Measurements from ENCODE around the gene STAT2.
"Not testable (repeated sequence)": the region's sequence is repeated elsewhere in the genome, so short reads cannot be mapped to it uniquely, and the experiment has no call there.

The STAT2 gene

GRCh38 chr12:56361487-56362129, 1.7 kb upstream of the STAT2 start:
- DNase-seq (ENCODE audit: low spot score), result no peak

GRCh38 chr12:56358836-56359532, 923 bp downstream of the STAT2 start:
- DNase-seq (ENCODE audit: low spot score), result no peak

DNA sequence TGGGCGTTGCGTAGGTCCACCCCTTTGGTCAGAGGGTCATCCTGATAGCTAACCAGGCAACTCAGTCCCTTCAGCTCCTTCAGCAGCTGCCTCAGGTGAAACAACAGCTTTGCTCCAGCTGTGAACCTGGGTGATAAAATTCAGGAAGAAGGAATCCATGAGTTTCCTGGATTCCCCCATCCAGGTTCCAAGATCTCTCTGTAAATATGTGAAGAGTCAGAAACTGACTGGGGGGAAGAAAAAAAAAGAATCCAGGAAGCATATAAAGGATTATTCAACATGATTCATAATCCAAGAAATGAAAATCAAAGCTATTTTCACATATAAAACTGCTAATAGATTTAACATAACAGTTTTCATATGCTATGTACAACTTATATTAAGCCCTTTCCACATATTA, 8.6 kb downstream of the STAT2 start:
- DNase-seq (ENCODE audit: low spot score), result no peak

DNA sequence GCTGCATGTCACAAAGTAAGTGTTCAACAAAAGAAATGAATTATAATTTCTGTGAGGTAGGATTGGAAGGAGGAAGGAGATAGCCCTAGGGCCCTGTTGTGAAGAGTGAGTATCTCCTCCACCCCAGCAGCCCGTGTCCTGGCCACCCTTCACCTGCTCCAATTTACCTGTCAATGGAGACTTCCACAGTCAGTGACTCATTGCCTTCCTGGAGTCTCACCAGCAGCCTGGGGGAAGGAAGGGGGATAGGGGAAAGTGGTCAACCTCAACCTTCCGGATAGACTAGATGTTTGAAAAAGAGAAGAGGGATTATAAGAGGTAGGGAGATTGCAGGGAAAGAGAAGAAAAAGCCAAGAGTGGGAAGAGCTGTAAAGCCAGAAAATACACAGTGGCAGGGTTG, 9.2 kb downstream of the STAT2 start:
- DNase-seq (ENCODE audit: low spot score), result no peak

DNA sequence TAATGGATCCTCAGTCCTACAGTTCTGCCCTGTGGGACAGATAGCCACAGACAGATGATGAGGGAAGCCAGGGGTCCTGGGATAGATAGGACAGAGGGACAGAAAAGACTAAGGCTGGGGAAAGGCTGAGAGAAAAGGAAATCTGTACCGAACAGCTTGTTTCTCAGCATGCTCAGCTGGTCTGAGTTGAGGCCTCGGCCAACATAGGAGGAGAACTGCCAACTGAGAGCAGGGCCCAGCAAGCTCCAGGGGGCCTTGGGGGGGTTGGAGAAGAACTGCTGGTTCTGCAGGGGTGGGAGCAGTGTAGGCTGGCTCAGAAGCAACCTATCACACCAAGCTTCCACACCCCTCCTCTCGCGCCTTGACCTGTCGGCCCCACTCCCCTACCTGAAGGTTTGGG, 11.1 kb downstream of the STAT2 start:
- no peak for DNase-seq (ENCODE audit: low spot score)

- DNase-seq (ENCODE audit: low spot score), result not testable (repeated sequence)
Observed at GRCh38 chr12:56347255-56347654, 12.7 kb downstream of the STAT2 start.

DNA sequence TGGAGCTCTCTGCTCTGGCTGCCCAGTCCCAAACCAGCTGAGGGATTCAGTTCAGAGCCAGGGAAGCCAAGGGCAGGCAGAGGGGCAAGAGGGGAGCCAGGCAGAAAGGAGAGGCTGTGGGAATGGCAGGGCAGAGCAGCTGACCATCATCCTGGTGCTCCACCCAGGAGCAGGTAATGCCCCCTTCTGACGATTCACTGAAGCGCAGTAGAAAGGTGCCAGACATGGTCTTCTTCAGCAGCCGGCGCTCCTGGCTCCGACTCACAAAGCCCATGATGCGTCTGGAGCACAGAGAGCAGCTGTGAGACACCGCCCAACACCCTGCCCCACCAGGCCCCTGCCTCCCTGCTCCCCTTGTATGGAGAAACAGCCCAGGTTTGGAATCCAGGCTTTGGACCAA, 13.2 kb downstream of the STAT2 start:
- DNase-seq (ENCODE audit: low spot score), result no peak

DNA sequence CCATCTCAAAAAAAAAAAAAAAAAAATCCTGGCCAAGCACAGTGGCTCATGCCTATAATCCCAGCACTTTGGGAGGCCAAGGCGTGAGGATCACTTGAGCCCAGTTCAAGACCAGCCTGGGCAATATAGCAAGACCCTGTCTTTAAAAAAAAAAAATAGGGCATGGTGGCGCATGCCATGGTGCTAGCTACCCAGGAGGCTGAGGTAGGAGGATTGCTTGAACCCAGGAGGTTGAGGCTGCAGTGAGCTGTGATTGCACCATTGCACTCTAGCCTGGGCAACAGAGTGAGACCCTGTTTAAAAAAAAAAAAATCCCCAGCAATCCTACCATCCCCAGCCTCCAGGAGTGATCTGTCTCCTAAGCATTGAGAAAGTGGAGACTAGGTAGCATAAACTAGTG, 17.6 kb downstream of the STAT2 start:
- not testable (repeated sequence) for DNase-seq (ENCODE audit: low spot score)

DNA sequence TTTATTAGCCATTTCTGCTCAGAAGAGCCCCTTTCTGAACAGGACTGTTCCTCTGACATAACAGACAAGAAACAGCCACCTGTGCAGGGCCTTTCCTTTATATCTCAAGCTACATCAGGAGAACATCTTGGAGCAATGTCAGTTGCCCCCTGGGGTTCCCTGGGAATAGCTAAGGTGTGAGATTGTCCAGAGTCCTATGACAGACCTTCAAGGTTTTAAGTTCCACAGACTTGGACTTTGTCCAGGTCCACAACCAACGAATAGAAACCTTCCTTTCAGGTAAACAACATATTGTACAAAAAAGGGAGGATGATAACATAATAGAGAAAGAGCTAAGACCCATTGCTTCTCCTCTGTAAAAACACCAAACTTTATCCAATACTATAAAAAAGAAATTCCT, 18.3 kb downstream of the STAT2 start:
- no peak for DNase-seq (ENCODE audit: low spot score)

- no peak for DNase-seq (ENCODE audit: low spot score)
Observed at GRCh38 chr12:56339158-56339422, 20.8 kb downstream of the STAT2 start.

DNA sequence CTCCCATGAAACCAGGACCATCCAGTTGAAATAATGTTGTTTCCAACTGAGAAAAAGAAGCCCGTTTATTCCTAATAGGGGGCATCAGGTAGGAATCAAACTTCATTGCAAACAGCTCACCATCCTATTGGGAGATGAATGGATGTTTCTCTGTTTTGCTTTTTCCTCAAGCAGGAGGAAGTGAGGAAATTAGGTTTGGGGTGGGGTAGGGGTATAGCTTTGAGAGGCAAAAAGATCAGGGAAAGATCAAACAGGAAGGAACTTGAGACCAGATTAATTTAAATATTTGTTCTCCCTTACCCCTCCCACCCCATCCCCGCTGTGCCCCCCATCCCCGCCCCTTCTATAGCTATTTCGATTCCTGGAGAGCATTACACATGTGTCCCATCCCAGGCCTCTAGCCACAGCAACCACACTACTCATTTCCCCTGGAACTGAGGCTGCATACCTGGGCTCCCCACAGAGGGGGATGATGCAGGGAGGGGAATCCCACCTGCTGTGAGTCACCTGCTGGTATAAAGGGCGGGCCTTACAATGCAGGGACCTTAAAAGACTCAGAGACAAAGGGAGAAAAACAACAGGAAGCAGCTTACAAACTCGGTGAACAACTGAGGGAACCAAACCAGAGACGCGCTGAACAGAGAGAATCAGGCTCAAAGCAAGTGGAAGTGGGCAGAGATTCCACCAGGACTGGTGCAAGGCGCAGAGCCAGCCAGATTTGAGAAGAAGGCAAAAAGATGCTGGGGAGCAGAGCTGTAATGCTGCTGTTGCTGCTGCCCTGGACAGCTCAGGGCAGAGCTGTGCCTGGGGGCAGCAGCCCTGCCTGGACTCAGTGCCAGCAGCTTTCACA, 21.4 kb downstream of the STAT2 start, which contains the start of gene IL23A:
Gene IL23A (plus strand): TSS at position 577 of the 850 bp plus-strand sequence. CDS start 161 bp downstream, at position 738.
- DNase-seq (ENCODE audit: low spot score), result peak; percentile 63

DNA sequence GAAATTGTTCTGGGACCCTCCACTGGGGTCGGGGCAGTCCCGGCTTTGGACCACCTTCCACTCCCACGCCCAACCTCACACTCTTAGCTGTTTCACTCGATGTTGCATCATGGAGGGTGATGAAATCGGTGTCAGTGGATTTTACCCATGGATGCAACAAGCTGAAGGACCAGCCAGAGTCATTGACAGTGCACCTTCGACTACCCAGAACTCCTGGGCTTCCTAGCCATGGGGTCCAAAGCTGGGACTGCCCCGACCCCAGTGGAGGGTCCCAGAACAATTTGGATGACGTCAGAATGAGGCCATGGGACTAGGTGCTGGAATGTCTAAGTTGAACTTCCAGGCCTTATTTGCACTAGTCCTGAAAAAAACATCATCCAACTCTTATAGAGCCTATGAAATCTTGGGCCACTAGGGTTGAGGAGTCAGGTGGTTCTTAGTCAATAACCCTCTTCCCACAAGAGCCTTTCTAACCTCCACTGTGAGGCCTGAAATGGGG, 22.1 kb downstream of the STAT2 start:
- DNase-seq (ENCODE audit: low spot score), result no peak

GRCh38 chr12:56336361-56337167, 23.3 kb downstream of the STAT2 start:
- no peak for DNase-seq (ENCODE audit: low spot score)

DNA sequence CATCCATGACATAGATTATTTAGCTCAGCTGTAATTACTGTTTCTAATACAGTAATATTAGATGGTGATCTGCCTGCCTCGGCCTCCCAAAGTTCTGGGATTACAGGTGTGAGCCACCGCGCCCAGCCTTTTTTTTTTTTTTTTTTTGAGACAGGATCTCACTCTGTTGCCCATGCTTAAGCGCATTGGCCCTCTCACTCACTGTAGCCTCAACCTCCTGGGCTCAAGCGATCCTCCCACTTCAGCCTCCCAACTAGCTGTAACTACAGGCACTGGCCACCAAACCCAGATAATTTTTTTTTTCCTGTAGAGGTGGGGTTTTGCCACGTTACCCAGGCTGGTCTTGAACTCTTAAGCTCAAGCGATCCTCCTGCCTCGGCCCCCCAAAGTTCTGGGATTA, 24.4 kb downstream of the STAT2 start:
- not testable (repeated sequence) for DNase-seq (ENCODE audit: low spot score)

- DNase-seq (ENCODE audit: low spot score), result no peak
Observed at GRCh38 chr12:56334490-56334793, 25.5 kb downstream of the STAT2 start.

- peak; percentile 100 for DNase-seq (ENCODE audit: low spot score)
Observed at GRCh38 chr12:56333679-56334489, 26.0 kb downstream of the STAT2 start, which contains the start of gene PAN2. PAN2 (minus strand) TSS chr12:56334000; CDS start chr12:56333094, 906 bp downstream.

DNA sequence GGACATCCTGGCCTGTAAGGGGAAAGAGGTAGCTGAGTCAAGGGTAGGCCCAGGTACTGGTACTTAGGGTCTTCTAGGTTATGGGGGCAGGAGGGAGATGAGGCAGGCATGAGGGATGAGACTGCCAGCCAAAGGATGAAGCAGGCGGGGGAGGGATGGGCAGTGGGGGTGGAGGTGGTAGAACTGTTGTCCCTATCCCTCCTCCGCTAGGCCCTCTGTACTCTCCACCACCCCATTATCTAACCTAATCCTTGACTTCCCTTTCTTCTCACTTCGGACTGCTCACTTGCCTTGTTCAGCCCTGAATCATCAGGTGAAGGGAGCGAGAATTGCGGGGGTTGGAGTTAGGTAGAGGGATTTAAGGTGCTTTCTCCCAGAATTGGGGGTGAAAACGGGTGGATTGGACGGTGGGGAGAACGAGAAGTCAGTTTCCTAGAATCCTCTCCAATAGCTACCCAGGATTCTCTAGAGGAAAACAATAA, 26.7 kb downstream of the STAT2 start:
- DNase-seq (ENCODE audit: low spot score), result peak; percentile 42

DNA sequence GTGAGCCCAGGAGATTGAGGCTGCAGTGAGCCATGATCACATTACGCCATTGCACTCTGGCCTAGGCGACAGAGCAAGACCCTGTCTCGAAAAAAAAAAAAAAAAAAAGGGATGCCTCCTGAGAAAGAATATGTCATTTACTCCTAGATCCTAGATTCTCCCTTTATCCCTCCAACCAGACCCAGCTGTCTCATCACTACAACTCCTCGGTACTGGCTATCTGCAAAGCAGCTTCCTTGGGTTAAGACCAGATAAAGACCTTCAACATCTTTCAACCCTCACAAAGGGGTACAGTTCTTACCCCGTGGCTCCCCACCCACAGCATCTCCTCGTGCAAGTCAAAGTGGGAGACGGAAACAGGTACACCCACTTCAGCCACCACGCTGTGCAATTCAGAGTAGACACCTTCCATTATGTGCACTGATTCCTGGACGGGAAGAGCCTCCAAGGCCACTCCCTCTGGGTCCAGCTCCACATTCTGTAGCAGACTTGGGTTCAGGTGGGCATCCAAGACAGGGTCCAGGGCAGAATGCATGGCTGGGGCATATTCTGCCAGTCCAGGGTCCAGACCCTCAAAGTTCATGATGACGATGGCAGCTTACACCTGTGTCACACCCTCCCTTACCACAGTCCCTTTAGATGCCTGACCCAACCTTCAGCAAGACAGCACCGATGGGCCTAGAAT, 27.3 kb downstream of the STAT2 start:
- DNase-seq (ENCODE audit: low spot score), result no peak

- no peak for DNase-seq (ENCODE audit: low spot score)
Observed at GRCh38 chr12:56330936-56331490, 28.9 kb downstream of the STAT2 start.

- DNase-seq (ENCODE audit: low spot score), result no peak
Observed at GRCh38 chr12:56326533-56326932, 33.4 kb downstream of the STAT2 start.
